ENCODE measurements around the gene AIP. TPM values are rescaled to one million over a fixed set of nuclear protein-coding genes. Genes with fewer than 3 reads are reported as not detected.
"Not testable (repeated sequence)": the region's sequence is repeated elsewhere in the genome, so short reads cannot be mapped to it uniquely, and the experiment has no call there.

The AIP gene
- total RNA-seq, 2 experiments from 2014 or later = 145 to 146 TPM

- intact Hi-C loops (cut with micrococcal nuclease) = no loop called here
- Mint-ChIP-seq H3K27me3 (no peaks in the 10 kb centered on the region), H3K36me3 (ENCODE audit: low read depth) (peaks cover 11% of the 10 kb centered on the region), H3K4me3 (peak overlapping the region; percentile 88), H3K9me3 (no peaks in the 10 kb centered on the region), H3K27ac (peak overlapping the region; percentile 93), H3K4me1 (ENCODE audit: low read depth) (peaks cover 34% of the 10 kb centered on the region)
- CTCF ChIA-PET = interaction anchor here (0.5 to 1.7 kb wide), 3 partner anchors 13 to 114 kb away, joined by 3 to 8 read pairs (median 5); no protein-coding TSS in a partner anchor
- POLR2A ChIA-PET = interaction anchor here (0.7 to 7.2 kb wide), 15 partner anchors 12 to 120 kb away, joined by 3 to 83 read pairs (median 4); partner anchors contain the start of genes AIP, PPP1CA, PTPRCAP and RAD9A
- no peak for DNase-seq
- no peak for TF ChIP-seq CTCF (IDR thresholded peaks at IDR 0.05)
- ATAC-seq = no peak
These were observed 17.7 kb upstream of the AIP start for GRCh38 chr11:67465189-67465510.

DNA sequence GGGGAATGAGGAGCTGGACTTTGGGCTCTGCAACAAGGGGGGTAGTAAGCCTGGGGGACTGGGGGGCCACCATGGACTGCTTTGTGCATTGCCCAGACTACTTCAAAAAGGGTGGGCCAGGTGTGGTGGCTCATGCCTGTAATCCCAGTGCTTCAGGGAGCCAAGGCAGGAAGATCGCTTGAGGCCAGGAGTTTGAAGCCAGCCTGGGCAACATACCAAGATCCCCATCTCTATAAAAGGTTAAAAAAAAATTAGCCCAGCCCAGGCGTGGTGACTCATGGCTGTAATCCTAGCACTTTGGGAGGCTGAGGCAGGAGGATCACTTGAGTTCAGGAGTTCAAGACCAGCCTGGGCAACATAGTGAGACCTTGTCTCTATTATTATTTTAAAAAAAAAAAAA lies 17.3 kb upstream of the AIP start:
- DNase-seq; intact Hi-C loops (cut with micrococcal nuclease); H3K9me3 Mint-ChIP-seq; ATAC-seq; H3K27me3 Mint-ChIP-seq: not testable (repeated sequence)
- H3K4me1 Mint-ChIP-seq (ENCODE audit: low read depth) = peaks cover 34% of the 10 kb centered on the region
- H3K4me3 Mint-ChIP-seq = peak overlapping the region; percentile 88
- CTCF ChIA-PET = interaction anchor here (0.6 to 1.7 kb wide), 3 partner anchors 27 to 114 kb away, joined by 3 to 8 read pairs (median 5); no protein-coding TSS in a partner anchor
- peak overlapping the region; percentile 93 for H3K27ac Mint-ChIP-seq
- POLR2A ChIA-PET = interaction anchor here (0.8 to 7.2 kb wide), 13 partner anchors 14 to 120 kb away, joined by 3 to 83 read pairs (median 4); partner anchors contain the start of genes AIP, PPP1CA, PTPRCAP and RAD9A
- peaks cover 11% of the 10 kb centered on the region for H3K36me3 Mint-ChIP-seq (ENCODE audit: low read depth)

DNA sequence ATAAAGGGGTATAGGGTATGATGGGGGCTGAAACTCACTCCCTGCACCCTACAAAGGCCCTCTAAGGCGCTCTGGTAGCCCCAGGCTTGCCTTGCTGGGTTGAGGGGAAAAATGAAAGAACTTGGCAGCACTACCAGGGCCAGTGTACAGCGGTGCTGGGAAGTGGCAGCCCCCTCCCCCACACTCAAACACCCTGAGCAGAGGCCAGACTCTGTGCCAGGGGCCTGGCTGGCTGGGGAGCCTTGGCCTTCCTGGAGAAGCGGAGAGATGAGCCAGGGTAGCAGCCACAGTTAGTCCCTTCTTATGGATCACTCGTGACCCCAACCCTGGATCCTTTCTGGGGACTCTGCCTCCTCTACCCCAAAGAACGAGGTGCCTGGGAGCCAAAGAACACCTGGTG lies 16.5 kb upstream of the AIP start:
- DNase-seq (no peak), ATAC-seq (no peak)
- intact Hi-C loops (cut with micrococcal nuclease) = no loop called here
- CTCF ChIA-PET = interaction anchor here (0.6 to 1.7 kb wide), 2 partner anchors 27 to 107 kb away, joined by 3 to 8 read pairs; no protein-coding TSS in a partner anchor
- peaks cover 34% of the 10 kb centered on the region for H3K4me1 Mint-ChIP-seq (ENCODE audit: low read depth)
- no peak for TF ChIP-seq CTCF (IDR thresholded peaks at IDR 0.05)
- POLR2A ChIA-PET = interaction anchor here (0.7 to 7.2 kb wide), 5 partner anchors 20 to 66 kb away, joined by 3 to 83 read pairs (median 6); partner anchors contain the start of genes AIP, PPP1CA and PTPRCAP
- no peaks in the 10 kb centered on the region for H3K9me3 Mint-ChIP-seq
- peaks cover 11% of the 10 kb centered on the region for H3K36me3 Mint-ChIP-seq (ENCODE audit: low read depth)
- H3K27me3 Mint-ChIP-seq = no peaks in the 10 kb centered on the region
- peak overlapping the region; percentile 95 for H3K4me3 Mint-ChIP-seq
- peak overlapping the region; percentile 68 for H3K27ac Mint-ChIP-seq

- intact Hi-C loops (cut with micrococcal nuclease) = no loop called here
- DNase-seq (no peak), ATAC-seq (no peak)
- H3K4me1 Mint-ChIP-seq (ENCODE audit: low read depth) = peaks cover 34% of the 10 kb centered on the region
- ChIA-PET POLR2A (interaction anchor here (0.7 to 7.2 kb wide), 7 partner anchors 9 to 196 kb away, joined by 3 to 83 read pairs (median 3); partner anchors contain the start of genes AIP, PPP1CA and PTPRCAP), CTCF (interaction anchor here (0.8 to 2.4 kb wide), 5 partner anchors 28 to 150 kb away, joined by 3 to 5 read pairs (median 5); partner anchors contain the start of genes CDK2AP2 and RAD9A)
- no peaks in the 10 kb centered on the region for H3K27me3 Mint-ChIP-seq
- peaks cover 11% of the 10 kb centered on the region for H3K36me3 Mint-ChIP-seq (ENCODE audit: low read depth)
- peak overlapping the region; percentile 95 for H3K4me3 Mint-ChIP-seq
- H3K27ac Mint-ChIP-seq = peak overlapping the region; percentile 92
- no peak for TF ChIP-seq CTCF (IDR thresholded peaks at IDR 0.05)
- no peaks in the 10 kb centered on the region for H3K9me3 Mint-ChIP-seq
These were observed 15.7 kb upstream of the AIP start for GRCh38 chr11:67466962-67467771.

GRCh38 chr11:67468056-67468455 lies 14.8 kb upstream of the AIP start:
- intact Hi-C loops (cut with micrococcal nuclease) = no loop called here
- ChIA-PET CTCF (interaction anchor here (0.9 to 2.4 kb wide), 11 partner anchors 14 to 151 kb away, joined by 3 to 18 read pairs (median 4); partner anchors contain the start of genes CDK2AP2, PPP1CA, RAD9A and TBC1D10C), POLR2A (interaction anchor here (0.6 to 7.2 kb wide), 14 partner anchors 8 to 197 kb away, joined by 3 to 83 read pairs (median 4); partner anchors contain the start of genes AIP, CABP4, PPP1CA and PTPRCAP)
- peaks cover 11% of the 10 kb centered on the region for H3K36me3 Mint-ChIP-seq (ENCODE audit: low read depth)
- no peaks in the 10 kb centered on the region for H3K9me3 Mint-ChIP-seq
- H3K4me3 Mint-ChIP-seq = peak overlapping the region; percentile 95
- H3K4me1 Mint-ChIP-seq (ENCODE audit: low read depth) = peaks cover 34% of the 10 kb centered on the region
- no peak for TF ChIP-seq CTCF (IDR thresholded peaks at IDR 0.05)
- H3K27ac Mint-ChIP-seq = peak overlapping the region; percentile 92
- no peak for ATAC-seq
- DNase-seq = peak; percentile 61
- H3K27me3 Mint-ChIP-seq = no peaks in the 10 kb centered on the region
